NOMO-1 treated with DMSO at 0.1 percent for 48 hours (cell line): Measurements from ENCODE around the gene ALS2.

Experiments used
- DNase-seq: peaks from one replicate; lab custom pipeline; 2025; ENCODE audit not compliant: unreplicated experiment; lab: John Stamatoyannopoulos, UW

The ALS2 gene

DNA sequence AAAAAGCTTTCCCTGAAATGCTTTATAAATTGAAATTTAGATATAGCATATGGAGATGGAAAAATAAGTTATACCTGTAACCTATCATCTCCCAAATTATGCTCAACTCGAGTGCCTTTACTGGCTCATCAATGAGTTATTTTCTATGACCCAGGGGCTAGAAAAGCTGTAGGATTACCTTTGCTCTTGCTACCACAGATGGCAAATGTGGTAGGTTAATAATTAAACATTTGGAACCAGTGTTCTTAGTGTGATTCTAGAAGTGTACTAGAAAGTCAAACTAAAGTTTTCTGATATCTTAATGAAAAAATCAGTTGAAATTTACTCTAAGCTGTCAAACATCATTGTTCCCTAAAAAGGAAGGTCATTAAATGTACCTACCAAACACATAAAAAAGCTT, 22.5 kb downstream of the ALS2 start:
- no peak for DNase-seq

GRCh38 chr2:201754717-201755415, 25.9 kb downstream of the ALS2 start:
- DNase-seq: no peak

DNA sequence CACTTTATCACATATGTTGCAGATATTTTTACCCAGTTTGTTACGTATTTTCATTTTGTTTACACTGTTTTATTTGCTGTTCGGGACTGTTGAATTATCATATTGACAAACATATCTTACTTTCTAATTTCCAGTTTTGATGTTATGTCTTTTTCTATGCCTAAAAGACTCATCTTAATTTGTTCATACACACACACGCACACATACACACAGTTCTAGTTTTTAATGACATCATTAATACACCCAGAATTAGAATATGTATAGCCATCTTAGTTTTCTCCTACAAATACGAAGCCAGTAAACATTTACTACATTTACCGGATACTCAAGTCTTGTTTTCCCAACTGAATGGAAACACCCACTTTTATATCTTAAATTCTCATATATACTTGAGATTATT, 29.2 kb downstream of the ALS2 start:
- no peak for DNase-seq

- DNase-seq: no peak
These were observed 34.2 kb downstream of the ALS2 start for GRCh38 chr2:201746551-201746950.

- no peak for DNase-seq
These were observed 45.2 kb downstream of the ALS2 start for GRCh38 chr2:201735486-201735885.

- no peak for DNase-seq
These were observed 46.6 kb downstream of the ALS2 start for GRCh38 chr2:201734111-201734510.

- DNase-seq: no peak
These were observed 47.2 kb downstream of the ALS2 start for GRCh38 chr2:201733544-201733943.

GRCh38 chr2:201730651-201731285, 50.0 kb downstream of the ALS2 start:
- no peak for DNase-seq

DNA sequence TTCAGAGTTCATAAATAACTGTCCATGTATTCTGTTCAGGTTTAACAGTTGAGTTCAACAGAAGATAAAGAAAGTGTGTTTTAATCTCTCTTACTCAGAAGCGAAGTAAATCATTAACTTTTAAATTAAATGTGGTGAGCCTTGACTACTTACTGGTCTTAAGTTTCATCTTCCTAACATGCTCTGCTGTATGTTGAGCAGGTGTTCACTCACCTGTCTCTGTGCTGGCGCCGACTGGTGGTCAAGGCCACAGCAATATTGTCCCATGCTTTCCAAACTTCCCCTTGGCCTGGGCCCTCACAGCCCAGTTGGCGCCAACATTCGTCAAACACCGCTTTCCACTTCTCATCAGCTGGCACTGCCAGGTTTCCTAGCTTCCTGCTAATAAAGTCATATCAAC, 65.3 kb downstream of the ALS2 start:
- no peak for DNase-seq

DNA sequence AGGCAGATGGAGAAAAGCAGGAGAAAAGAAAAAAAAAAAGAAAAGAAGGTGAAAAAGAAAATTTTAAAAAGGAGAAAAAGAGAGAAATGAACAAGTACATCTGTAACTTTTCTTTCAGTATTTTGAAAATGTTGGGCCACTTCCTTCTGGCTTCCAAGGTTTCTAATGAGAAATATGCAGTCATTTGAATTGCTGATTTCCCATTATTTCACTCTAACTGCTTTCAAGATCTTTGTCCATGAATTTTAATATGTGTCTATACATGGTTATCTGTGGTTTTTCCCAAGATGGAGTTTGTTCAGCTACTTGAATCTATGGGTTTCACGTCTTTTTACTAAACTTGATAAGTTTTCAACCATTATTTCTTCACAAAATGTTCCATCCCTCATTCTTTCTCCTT, 68.0 kb downstream of the ALS2 start:
- DNase-seq: no peak

- no peak for DNase-seq
These were observed 71.0 kb downstream of the ALS2 start for GRCh38 chr2:201709747-201710146.

- DNase-seq: no peak
These were observed 71.7 kb downstream of the ALS2 start for GRCh38 chr2:201709049-201709448.

DNA sequence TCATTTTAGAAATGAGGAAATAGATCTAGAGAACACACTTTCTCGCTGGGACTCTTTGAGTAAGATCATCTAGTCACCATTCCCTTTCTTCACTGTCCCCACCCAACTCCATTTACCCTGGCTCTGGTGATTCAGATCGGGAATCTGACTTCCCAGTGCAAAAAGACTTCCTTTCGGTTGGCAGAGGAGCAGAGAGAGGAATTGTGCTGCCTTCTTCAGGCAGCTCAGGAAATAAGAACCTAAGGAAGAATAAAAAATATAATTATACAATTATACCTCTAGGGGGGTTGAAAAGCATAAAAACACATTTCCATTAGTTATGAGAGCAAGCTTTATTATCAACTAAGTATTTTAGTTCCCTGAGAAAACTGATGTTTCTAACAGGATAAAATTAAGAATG, 73.0 kb downstream of the ALS2 start:
- DNase-seq: no peak

DNA sequence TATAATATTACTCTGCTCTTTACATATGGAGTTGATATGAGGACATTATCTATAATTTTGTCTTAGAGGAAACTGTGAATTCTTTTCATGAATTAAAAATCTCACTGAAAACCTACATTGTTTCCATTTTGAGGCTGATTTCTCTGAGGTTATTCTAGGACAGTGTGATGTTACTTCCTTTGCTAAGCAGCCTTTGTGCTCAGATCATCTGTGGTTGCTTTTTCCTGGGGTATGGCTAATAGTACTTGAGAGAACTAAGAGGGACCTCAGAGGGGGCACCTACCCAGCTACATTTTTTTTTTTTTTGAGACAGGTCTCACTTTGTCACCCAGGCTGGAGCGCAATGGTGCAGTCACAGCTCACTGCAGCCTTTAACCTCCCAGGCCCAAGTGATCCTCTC, 73.6 kb downstream of the ALS2 start:
- DNase-seq: no peak

GRCh38 chr2:201704536-201704935, 76.2 kb downstream of the ALS2 start:
- no peak for DNase-seq

DNA sequence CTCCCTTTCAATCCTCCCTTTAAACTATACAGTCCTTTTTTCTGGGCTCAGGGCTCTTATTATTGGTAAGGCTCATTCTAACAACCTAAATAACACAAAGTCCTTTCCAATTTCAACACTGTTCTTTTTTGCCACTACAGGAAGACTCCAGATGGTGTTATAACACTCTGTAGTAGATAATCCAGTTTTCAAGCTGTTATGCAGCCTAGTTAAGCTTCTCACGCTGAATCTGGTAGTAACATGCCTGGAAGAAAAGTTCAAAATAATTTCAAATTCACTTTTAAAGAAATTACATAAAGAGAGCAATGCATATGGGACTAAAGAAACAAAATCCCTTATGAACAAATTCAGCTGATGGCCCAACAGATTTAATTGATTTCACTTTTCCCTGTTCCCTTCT, 79.1 kb downstream of the ALS2 start:
- DNase-seq: no peak

GRCh38 chr2:201699416-201699815, 81.3 kb downstream of the ALS2 start:
- no peak for DNase-seq

DNA sequence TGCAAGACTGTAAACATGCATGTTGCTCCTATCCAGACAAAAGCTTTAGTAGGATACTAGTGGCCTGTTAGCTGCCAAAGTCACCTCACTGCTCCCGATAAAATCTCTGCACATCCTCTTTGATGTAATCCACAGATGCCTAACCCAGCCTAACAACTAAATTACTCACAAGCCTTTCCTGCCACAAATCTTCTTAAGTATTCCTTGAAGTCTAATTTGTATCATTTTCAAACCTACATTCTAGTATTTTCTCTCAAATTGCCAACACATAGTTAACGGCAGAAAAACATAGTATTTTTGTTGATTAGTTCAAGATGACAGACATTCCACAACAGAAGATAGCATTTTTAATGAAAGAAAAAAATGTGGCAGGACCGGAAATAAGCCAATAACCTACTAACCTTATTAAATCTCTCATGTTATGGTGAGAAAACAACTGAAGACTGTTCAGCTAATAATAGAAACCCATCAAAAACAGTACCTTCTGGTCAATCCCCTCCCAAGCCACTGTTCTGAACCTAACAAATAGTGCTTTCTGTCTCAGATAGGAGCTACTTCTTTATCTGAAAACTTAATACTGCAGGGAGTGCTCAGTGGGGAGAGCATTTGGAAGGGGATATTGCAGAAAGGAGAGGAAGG, 82.0 kb downstream of the ALS2 start, which contains the start of gene MPP4:
MPP4 (minus strand) TSS at position 57 of the 639 bp plus-strand sequence. CDS start 4,690 bp downstream, outside the sequence.
- no peak for DNase-seq

- DNase-seq: no peak
These were observed 82.8 kb downstream of the ALS2 start for GRCh38 chr2:201697899-201698298.

DNA sequence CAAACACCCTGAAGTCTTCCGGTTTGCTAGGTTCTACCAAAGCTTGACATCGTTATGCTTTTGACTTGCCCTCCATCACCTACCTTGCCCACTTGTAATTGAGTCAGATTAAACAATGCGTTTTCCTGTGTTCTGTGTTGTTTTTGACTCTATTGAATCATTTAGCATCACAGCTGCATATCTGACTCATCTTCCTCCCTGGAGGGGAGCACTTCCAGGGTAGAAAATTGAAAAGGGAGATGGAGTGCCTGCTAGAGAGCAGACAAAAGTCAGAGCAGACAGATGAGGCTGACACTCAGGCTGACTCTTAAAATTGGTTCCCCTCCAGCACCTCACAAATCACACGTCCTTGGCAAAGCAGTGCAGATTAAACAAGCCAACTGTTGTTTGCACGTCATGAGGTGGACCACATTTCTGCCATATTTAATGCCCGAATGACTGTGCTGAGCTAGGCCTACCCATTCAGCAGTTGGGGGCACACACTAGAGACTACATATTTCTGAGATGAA, 84.5 kb downstream of the ALS2 start:
- DNase-seq: no peak

- DNase-seq: no peak
These were observed 95.6 kb downstream of the ALS2 start for GRCh38 chr2:201685156-201685555.

- peak; percentile 2 for DNase-seq
These were observed 100.0 kb downstream of the ALS2 start for GRCh38 chr2:201680743-201681142.
